Adipocyte (in vitro differentiated cells): ENCODE data around the gene BCAS2.
A peak's percentile ranks its signal among the peaks of the same experiment; 100 is the strongest.

Experiments
- DNase-seq: peaks from one replicate; pipeline ENCODE4 v3.0.0-alpha.2; 2015; ENCODE audit warnings: low read depth
- H3K27me3 ChIP-seq: replicated peaks from 2 replicates; pipeline ENCODE4 v1.7.0; 2013; ENCODE audit warnings: mild to moderate bottlenecking, low read length, moderate library complexity; ENCODE audit not compliant: control insufficient read depth, insufficient read depth
- H3K36me3 ChIP-seq: 2 replicates; pipeline ENCODE4 v1.7.0; 2013; ENCODE audit warnings: low read length, mild to moderate bottlenecking, moderate library complexity; ENCODE audit not compliant: control insufficient read depth, insufficient read depth, severe bottlenecking
- H3K4me1 ChIP-seq: 2 replicates; pipeline ENCODE4 v1.7.0; 2013; ENCODE audit warnings: mild to moderate bottlenecking, low read length, moderate library complexity; ENCODE audit not compliant: control insufficient read depth, insufficient read depth
- H3K4me3 ChIP-seq: 2 replicates; pipeline ENCODE4 v1.7.0; 2013; ENCODE audit warnings: mild to moderate bottlenecking, low read length, moderate library complexity
- H3K9ac ChIP-seq: 2 replicates; pipeline ENCODE4 v1.7.0; 2013; ENCODE audit warnings: mild to moderate bottlenecking, low read length, moderate library complexity
- H3K9me3 ChIP-seq: 2 replicates; pipeline ENCODE4 v1.7.0; 2013; ENCODE audit warnings: mild to moderate bottlenecking, low read length, moderate library complexity; ENCODE audit not compliant: control insufficient read depth

The BCAS2 gene

GRCh38 chr1:114581335-114582287, at the start of gene BCAS2:
TSS of gene BCAS2 (minus strand) at chr1:114581615. CDS start at chr1:114581591, 24 bp downstream.
- DNase-seq = peak; percentile 99
- Histone ChIP-seq H3K27me3 (no peaks in the 10 kb centered on the region), H3K4me1 (peaks cover 18% of the 10 kb centered on the region), H3K9ac (peak within 1 kb of the TSS; percentile 89), H3K36me3 (peaks cover 24% of the 10 kb centered on the region), H3K4me3 (peak within 1 kb of the TSS; percentile 94), H3K9me3 (no peaks in the 10 kb centered on the region)

DNA sequence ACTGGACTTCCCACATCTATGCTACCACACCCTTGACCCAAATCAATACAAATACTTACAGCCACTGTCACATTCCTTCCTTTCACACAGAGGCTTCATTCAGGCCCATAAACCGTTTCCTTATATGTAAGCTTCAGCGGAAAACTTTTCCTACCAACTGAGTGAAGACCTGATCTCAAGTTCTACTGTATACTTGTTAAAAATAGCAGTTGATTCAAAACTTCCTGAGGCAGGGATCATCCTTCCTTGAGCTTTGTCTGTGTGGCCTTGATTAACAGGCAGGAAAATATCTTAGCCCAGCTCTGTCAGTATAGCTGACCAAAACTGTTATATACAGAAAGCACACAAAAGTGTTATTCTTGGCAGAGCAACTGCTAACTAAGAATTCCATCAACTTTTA, 45.7 kb upstream of the BCAS2 start:
- no peaks in the 10 kb centered on the region for H3K27me3 ChIP-seq

GRCh38 chr1:114623364-114623763, 41.9 kb upstream of the BCAS2 start:
- no peak overlapping the region for H3K4me3 ChIP-seq
- H3K36me3 ChIP-seq = no peaks in the 10 kb centered on the region
- no peak for DNase-seq
- no peak overlapping the region for H3K9ac ChIP-seq
- no peaks in the 10 kb centered on the region for H3K4me1 ChIP-seq
- H3K27me3 ChIP-seq = no peaks in the 10 kb centered on the region
- no peaks in the 10 kb centered on the region for H3K9me3 ChIP-seq

More for the DNA sequence above, 45.7 kb upstream of the BCAS2 start:
- no peak for DNase-seq
- H3K4me1 ChIP-seq = no peaks in the 10 kb centered on the region
- no peaks in the 10 kb centered on the region for H3K9me3 ChIP-seq
- H3K36me3 ChIP-seq = no peaks in the 10 kb centered on the region
- H3K9ac ChIP-seq = no peak overlapping the region
- no peak overlapping the region for H3K4me3 ChIP-seq

DNA sequence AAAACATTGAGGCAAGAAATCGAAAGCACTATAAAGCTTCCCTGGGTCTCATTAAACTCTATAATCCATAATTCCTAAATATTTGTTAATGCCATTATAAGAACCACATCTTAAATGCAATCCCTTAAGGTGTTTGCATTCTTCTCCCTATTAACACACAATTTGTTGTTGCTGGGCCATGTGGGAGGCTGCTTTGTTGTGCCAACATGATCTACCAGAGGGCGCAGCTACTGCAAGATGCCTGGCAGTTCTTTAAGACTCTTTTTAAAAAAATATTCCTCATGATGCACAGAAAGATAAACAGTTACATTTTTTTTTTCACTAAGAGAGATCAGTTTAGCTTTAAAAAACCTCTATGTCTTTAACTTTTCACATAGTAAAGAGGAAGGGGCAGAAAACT, 39.0 kb upstream of the BCAS2 start:
- Histone ChIP-seq H3K36me3 (no peaks in the 10 kb centered on the region), H3K9ac (no peak overlapping the region), H3K9me3 (no peaks in the 10 kb centered on the region), H3K4me1 (no peaks in the 10 kb centered on the region), H3K27me3 (no peaks in the 10 kb centered on the region), H3K4me3 (no peak overlapping the region)
- DNase-seq = no peak

- no peak overlapping the region for H3K9ac ChIP-seq
- no peaks in the 10 kb centered on the region for H3K9me3 ChIP-seq
- H3K4me3 ChIP-seq = no peak overlapping the region
- no peak for DNase-seq
- H3K27me3 ChIP-seq = no peaks in the 10 kb centered on the region
- no peaks in the 10 kb centered on the region for H3K4me1 ChIP-seq
- no peaks in the 10 kb centered on the region for H3K36me3 ChIP-seq
These were observed 37.2 kb upstream of the BCAS2 start for GRCh38 chr1:114618606-114619005.

GRCh38 chr1:114610546-114611245, 29.3 kb upstream of the BCAS2 start:
- Histone ChIP-seq H3K27me3 (no peaks in the 10 kb centered on the region), H3K4me3 (no peak overlapping the region), H3K36me3 (peaks cover 6% of the 10 kb centered on the region), H3K4me1 (no peaks in the 10 kb centered on the region), H3K9me3 (no peaks in the 10 kb centered on the region), H3K9ac (no peak overlapping the region)
- peak; percentile 12 for DNase-seq

DNA sequence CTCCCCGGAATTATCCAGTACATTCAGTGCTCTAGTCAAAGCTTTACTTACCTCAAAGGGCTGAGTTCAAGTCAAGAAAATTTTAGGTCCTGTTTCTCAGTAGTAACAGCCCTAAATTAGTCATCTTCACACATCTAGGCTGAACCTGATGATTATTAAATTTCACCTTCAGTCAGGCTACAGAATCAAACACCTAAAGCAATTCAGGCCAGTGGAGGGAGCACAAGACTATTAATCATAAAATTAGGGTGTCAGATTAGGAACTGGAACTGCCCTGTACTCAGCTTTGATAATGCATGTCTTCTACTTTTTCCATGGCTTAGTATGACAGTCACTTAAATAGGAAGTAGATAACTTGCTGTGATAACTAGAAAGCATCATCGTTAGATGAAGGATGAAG, 28.4 kb upstream of the BCAS2 start:
- H3K9ac ChIP-seq = no peak overlapping the region
- H3K9me3 ChIP-seq = no peaks in the 10 kb centered on the region
- H3K36me3 ChIP-seq = peaks cover 6% of the 10 kb centered on the region
- DNase-seq = no peak
- no peaks in the 10 kb centered on the region for H3K27me3 ChIP-seq
- no peak overlapping the region for H3K4me3 ChIP-seq
- H3K4me1 ChIP-seq = no peaks in the 10 kb centered on the region

DNA sequence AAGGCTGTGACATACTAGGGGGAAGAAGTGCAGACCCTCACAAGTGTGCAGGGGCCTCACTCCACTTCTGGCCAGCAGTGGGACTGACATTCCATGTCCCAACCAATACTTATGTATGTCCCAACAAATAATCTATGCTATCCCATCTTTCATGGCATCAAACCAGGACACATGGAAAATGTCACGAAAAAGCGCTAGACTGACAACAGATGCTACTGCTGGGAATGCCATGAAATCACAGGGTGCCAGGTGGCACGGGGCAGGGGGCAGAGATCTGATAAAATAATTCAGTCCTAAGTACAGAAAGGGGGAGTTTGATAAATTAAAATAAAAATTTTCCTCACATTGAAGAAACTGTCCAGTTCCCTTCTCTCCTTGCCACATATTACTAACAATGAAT, 27.6 kb upstream of the BCAS2 start:
- no peak for DNase-seq
- Histone ChIP-seq H3K4me1 (no peaks in the 10 kb centered on the region), H3K9me3 (no peaks in the 10 kb centered on the region), H3K36me3 (peaks cover 9% of the 10 kb centered on the region), H3K27me3 (no peaks in the 10 kb centered on the region), H3K4me3 (no peak overlapping the region), H3K9ac (no peak overlapping the region)

DNA sequence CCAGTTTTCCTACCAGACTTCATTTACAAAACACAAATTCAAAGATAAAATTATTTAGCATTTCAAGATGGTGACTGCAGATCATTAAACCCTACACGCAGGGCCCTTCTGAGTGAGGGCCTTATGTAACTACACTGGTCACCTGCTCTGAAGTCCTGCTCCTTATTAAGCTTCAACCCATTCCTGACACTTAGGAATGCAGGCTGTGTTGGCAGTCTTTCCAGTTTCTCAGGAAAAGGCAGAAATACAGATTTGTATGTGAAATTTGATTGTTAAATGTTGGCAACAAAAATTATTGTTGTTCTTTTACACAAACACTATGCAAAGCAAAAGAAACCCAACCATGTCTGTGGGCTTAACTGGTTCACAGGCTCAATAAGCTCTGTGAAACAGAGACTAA, 25.8 kb upstream of the BCAS2 start:
- Histone ChIP-seq H3K4me3 (no peak overlapping the region), H3K27me3 (no peaks in the 10 kb centered on the region), H3K36me3 (peaks cover 13% of the 10 kb centered on the region), H3K9ac (no peak overlapping the region), H3K9me3 (no peaks in the 10 kb centered on the region), H3K4me1 (no peaks in the 10 kb centered on the region)
- no peak for DNase-seq

DNA sequence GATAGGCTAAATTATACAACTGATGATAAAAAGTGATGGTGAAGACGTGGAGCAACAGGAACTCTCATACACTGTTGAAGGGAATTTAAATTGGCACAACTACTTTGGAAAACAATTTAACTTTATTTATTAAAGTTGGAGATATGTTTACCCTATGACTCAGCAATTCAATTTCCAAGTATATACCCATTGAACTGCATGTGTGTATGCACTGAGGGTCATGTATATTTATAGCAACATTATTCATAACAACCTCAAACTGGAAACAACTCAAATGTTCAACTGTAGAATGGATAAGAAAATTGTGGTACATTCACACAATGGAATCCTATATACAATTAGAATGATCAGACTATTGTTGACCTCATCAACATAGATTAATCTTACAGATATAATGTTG, 16.5 kb upstream of the BCAS2 start:
- H3K9ac ChIP-seq = no peak overlapping the region
- H3K36me3 ChIP-seq = peaks cover 51% of the 10 kb centered on the region
- peaks cover 2% of the 10 kb centered on the region for H3K4me1 ChIP-seq
- H3K4me3 ChIP-seq = no peak overlapping the region
- no peaks in the 10 kb centered on the region for H3K9me3 ChIP-seq
- H3K27me3 ChIP-seq = no peaks in the 10 kb centered on the region
- no peak for DNase-seq

- Histone ChIP-seq H3K9me3 (no peaks in the 10 kb centered on the region), H3K27me3 (no peaks in the 10 kb centered on the region), H3K4me3 (no peak overlapping the region), H3K4me1 (peaks cover 2% of the 10 kb centered on the region), H3K36me3 (peaks cover 42% of the 10 kb centered on the region), H3K9ac (no peak overlapping the region)
- no peak for DNase-seq
These were observed 14.2 kb upstream of the BCAS2 start for GRCh38 chr1:114595602-114596001.
